ENCODE data around the gene MITF. TPM values are rescaled to one million over a fixed set of nuclear protein-coding genes. Genes with fewer than 3 reads are reported as not detected.

Gene MITF
- total RNA-seq, 1 donor from 2014 or later = 6.0 TPM

DNA sequence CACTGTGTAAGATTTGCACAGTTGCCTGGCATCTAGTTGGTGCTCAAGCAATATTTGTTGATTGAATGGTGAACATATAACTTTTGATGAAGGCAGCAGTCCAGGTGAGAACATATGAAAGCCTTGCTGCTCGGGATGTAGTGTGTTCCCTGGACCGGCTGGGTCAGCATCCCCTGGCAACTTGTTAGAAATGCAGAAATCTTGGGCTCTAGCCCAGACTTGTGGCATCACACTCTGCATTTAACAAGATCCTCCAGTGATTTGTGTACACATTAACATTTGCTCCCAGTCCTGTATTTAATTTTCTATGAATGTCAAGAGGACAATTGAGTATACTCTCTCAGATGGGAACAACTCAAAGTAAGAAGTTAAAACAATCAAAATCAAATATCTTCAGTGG, 191.3 kb downstream of the MITF start:
- H4K20me1 ChIP-seq (ENCODE audit: insufficient read depth, low read length) = no peaks in the 10 kb centered on the region
- H3K4me2 ChIP-seq (ENCODE audit: low read length) = no peak overlapping the region
- H3K27ac Mint-ChIP-seq (ENCODE audit: unreplicated experiment) = no peak overlapping the region
- no peak for DNase-seq (ENCODE audit: low read depth)
- no peak for FAIRE-seq
- no peak overlapping the region for H3K27ac ChIP-seq (ENCODE audit: low read depth, low read length)
- no peaks in the 10 kb centered on the region for H3K9me3 ChIP-seq (ENCODE audit: insufficient read depth, low read depth, low read length)
- no peaks in the 10 kb centered on the region for H3K9me3 Mint-ChIP-seq (ENCODE audit: unreplicated experiment)
- H3K4me3 Mint-ChIP-seq (ENCODE audit: unreplicated experiment) = no peak overlapping the region
- no peaks in the 10 kb centered on the region for H3K36me3 Mint-ChIP-seq (ENCODE audit: low read depth, unreplicated experiment)
- no peaks in the 10 kb centered on the region for H3K36me3 ChIP-seq (ENCODE audit: insufficient read depth, low read length)
- H3K27me3 Mint-ChIP-seq (ENCODE audit: low read depth, unreplicated experiment) = no peaks in the 10 kb centered on the region
- no peak overlapping the region for H3K9ac ChIP-seq (ENCODE audit: low read length)
- no peaks in the 10 kb centered on the region for H3K4me1 ChIP-seq (ENCODE audit: insufficient read depth, low read length)
- H3K4me3 ChIP-seq (ENCODE audit: insufficient read depth, low read depth, low read length) = no peak overlapping the region
- no peaks in the 10 kb centered on the region for H3K4me1 Mint-ChIP-seq (ENCODE audit: low read depth, unreplicated experiment)
- H3K79me2 ChIP-seq (ENCODE audit: insufficient read depth, low read length) = no peaks in the 10 kb centered on the region
- no peak overlapping the region for H2AFZ ChIP-seq (ENCODE audit: low read depth, low read length)
- TF ChIP-seq, protein P1, sequence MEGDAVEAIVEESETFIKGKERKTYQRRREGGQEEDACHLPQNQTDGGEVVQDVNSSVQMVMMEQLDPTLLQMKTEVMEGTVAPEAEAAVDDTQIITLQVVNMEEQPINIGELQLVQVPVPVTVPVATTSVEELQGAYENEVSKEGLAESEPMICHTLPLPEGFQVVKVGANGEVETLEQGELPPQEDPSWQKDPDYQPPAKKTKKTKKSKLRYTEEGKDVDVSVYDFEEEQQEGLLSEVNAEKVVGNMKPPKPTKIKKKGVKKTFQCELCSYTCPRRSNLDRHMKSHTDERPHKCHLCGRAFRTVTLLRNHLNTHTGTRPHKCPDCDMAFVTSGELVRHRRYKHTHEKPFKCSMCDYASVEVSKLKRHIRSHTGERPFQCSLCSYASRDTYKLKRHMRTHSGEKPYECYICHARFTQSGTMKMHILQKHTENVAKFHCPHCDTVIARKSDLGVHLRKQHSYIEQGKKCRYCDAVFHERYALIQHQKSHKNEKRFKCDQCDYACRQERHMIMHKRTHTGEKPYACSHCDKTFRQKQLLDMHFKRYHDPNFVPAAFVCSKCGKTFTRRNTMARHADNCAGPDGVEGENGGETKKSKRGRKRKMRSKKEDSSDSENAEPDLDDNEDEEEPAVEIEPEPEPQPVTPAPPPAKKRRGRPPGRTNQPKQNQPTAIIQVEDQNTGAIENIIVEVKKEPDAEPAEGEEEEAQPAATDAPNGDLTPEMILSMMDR (IDR thresholded peaks at IDR 0.05; ENCODE audit: insufficient read depth, low read depth, low read length) = no peak
- TF ChIP-seq EZH2 (IDR thresholded peaks at IDR 0.05; ENCODE audit: insufficient read depth, low read length) = no peak
- no peaks in the 10 kb centered on the region for H3K27me3 ChIP-seq (ENCODE audit: insufficient read depth, low read length)

DNA sequence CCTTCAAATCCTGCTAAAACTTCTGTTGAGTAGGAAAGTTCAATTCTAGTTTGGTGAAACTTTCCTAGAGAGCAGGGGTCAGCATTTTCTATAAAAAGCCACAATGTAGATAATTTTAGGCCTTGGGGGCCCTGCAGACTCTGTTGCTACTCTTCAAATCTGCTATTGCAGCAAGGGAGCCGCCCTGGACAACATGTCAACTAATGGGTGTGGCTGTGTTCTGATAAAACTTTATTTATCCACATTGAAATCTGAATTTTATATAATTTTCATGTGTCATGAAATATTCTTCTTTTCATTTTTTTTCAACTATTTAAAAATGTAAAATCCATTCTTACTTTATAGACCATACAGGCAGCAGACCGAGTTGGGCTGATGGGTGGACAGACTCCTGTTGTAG, 192.8 kb downstream of the MITF start:
- H3K36me3 Mint-ChIP-seq (ENCODE audit: low read depth, unreplicated experiment) = no peaks in the 10 kb centered on the region
- Histone ChIP-seq H4K20me1 (ENCODE audit: insufficient read depth, low read length) (no peaks in the 10 kb centered on the region), H3K27me3 (ENCODE audit: insufficient read depth, low read length) (no peaks in the 10 kb centered on the region), H3K9ac (ENCODE audit: low read length) (no peak overlapping the region), H3K4me1 (ENCODE audit: insufficient read depth, low read length) (no peaks in the 10 kb centered on the region), H3K27ac (ENCODE audit: low read depth, low read length) (no peak overlapping the region), H3K4me3 (ENCODE audit: insufficient read depth, low read depth, low read length) (no peak overlapping the region), H3K79me2 (ENCODE audit: insufficient read depth, low read length) (no peaks in the 10 kb centered on the region), H3K9me3 (ENCODE audit: insufficient read depth, low read depth, low read length) (no peaks in the 10 kb centered on the region), H3K4me2 (ENCODE audit: low read length) (no peak overlapping the region), H3K36me3 (ENCODE audit: insufficient read depth, low read length) (no peaks in the 10 kb centered on the region), H2AFZ (ENCODE audit: low read depth, low read length) (no peak overlapping the region)
- H3K27ac Mint-ChIP-seq (ENCODE audit: unreplicated experiment) = no peak overlapping the region
- H3K4me3 Mint-ChIP-seq (ENCODE audit: unreplicated experiment) = no peak overlapping the region
- no peaks in the 10 kb centered on the region for H3K27me3 Mint-ChIP-seq (ENCODE audit: low read depth, unreplicated experiment)
- no peak for FAIRE-seq
- no peak for DNase-seq (ENCODE audit: low read depth)
- H3K9me3 Mint-ChIP-seq (ENCODE audit: unreplicated experiment) = no peaks in the 10 kb centered on the region
- TF ChIP-seq, protein P1 (IDR thresholded peaks at IDR 0.05; ENCODE audit: insufficient read depth, low read depth, low read length) = no peak
- TF ChIP-seq EZH2 (IDR thresholded peaks at IDR 0.05; ENCODE audit: insufficient read depth, low read length) = no peak
- H3K4me1 Mint-ChIP-seq (ENCODE audit: low read depth, unreplicated experiment) = no peaks in the 10 kb centered on the region

DNA sequence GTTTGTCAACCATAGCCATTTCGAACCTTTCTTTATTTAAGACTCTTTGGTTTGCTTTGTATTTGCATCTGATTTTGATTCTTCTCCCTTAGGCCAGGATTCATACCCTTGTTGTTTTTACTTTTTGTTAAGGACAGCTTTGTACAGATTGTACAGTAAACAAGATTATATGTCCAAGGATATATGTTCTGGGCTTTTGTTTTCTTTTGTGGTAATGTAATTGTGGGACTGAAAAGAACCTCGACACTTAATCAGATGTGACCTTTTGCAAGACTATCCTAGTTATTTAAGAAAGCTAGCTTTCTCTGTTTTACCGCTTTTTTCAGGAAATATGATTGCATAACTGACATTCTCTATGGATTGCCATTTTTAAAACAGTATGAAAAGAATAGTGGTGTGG, 193.2 kb downstream of the MITF start:
- TF ChIP-seq, protein P1 (IDR thresholded peaks at IDR 0.05; ENCODE audit: insufficient read depth, low read depth, low read length) = no peak
- no peak for TF ChIP-seq EZH2 (IDR thresholded peaks at IDR 0.05; ENCODE audit: insufficient read depth, low read length)
- Histone ChIP-seq H2AFZ (ENCODE audit: low read depth, low read length) (no peak overlapping the region), H3K4me2 (ENCODE audit: low read length) (no peak overlapping the region), H3K4me3 (ENCODE audit: insufficient read depth, low read depth, low read length) (no peak overlapping the region), H3K4me1 (ENCODE audit: insufficient read depth, low read length) (no peaks in the 10 kb centered on the region), H3K9ac (ENCODE audit: low read length) (no peak overlapping the region), H3K9me3 (ENCODE audit: insufficient read depth, low read depth, low read length) (no peaks in the 10 kb centered on the region), H4K20me1 (ENCODE audit: insufficient read depth, low read length) (no peaks in the 10 kb centered on the region), H3K79me2 (ENCODE audit: insufficient read depth, low read length) (no peaks in the 10 kb centered on the region), H3K36me3 (ENCODE audit: insufficient read depth, low read length) (no peaks in the 10 kb centered on the region), H3K27ac (ENCODE audit: low read depth, low read length) (no peak overlapping the region), H3K27me3 (ENCODE audit: insufficient read depth, low read length) (no peaks in the 10 kb centered on the region)
- Mint-ChIP-seq H3K36me3 (ENCODE audit: low read depth, unreplicated experiment) (no peaks in the 10 kb centered on the region), H3K27ac (ENCODE audit: unreplicated experiment) (no peak overlapping the region), H3K9me3 (ENCODE audit: unreplicated experiment) (no peaks in the 10 kb centered on the region), H3K4me1 (ENCODE audit: low read depth, unreplicated experiment) (no peaks in the 10 kb centered on the region), H3K27me3 (ENCODE audit: low read depth, unreplicated experiment) (no peaks in the 10 kb centered on the region), H3K4me3 (ENCODE audit: unreplicated experiment) (no peak overlapping the region)
- FAIRE-seq = no peak
- no peak for DNase-seq (ENCODE audit: low read depth)
